ENCODE data around the gene UST.
"Not testable (repeated sequence)": the region's sequence is repeated elsewhere in the genome, so short reads cannot be mapped to it uniquely, and the experiment has no call there.

UST gene

GRCh38 chr6:149087898-149088297, 341.1 kb downstream of the UST start:
- DNase-seq (ENCODE audit: low spot score): no peak

- no peak for DNase-seq (ENCODE audit: low spot score)
Measured at GRCh38 chr6:149088361-149088760, 341.5 kb downstream of the UST start.

GRCh38 chr6:149089510-149089909, 342.7 kb downstream of the UST start:
- DNase-seq (ENCODE audit: low spot score): no peak

- no peak for DNase-seq (ENCODE audit: low spot score)
Measured at GRCh38 chr6:149090937-149091336, 344.1 kb downstream of the UST start.

- DNase-seq (ENCODE audit: low spot score): peak; percentile 33
Measured at GRCh38 chr6:149093643-149094042, 346.8 kb downstream of the UST start.

- DNase-seq (ENCODE audit: low spot score): no peak
Measured at GRCh38 chr6:149094156-149094555, 347.3 kb downstream of the UST start.

- no peak for DNase-seq (ENCODE audit: low spot score)
Measured at GRCh38 chr6:149094934-149095351, 348.1 kb downstream of the UST start.

- DNase-seq (ENCODE audit: low spot score): no peak
Measured at GRCh38 chr6:149095842-149096241, 349.0 kb downstream of the UST start.

- DNase-seq (ENCODE audit: low spot score): no peak
Measured at GRCh38 chr6:149097794-149098193, 351.0 kb downstream of the UST start.

- no peak for DNase-seq (ENCODE audit: low spot score)
Measured at GRCh38 chr6:149098700-149099276, 352.0 kb downstream of the UST start.

GRCh38 chr6:149102324-149102723, 355.5 kb downstream of the UST start:
- DNase-seq (ENCODE audit: low spot score): no peak

GRCh38 chr6:149103950-149104349, 357.1 kb downstream of the UST start:
- DNase-seq (ENCODE audit: low spot score): not testable (repeated sequence)

- no peak for DNase-seq (ENCODE audit: low spot score)
Measured at GRCh38 chr6:149107520-149107919, 360.7 kb downstream of the UST start.

GRCh38 chr6:149108038-149108748, 361.4 kb downstream of the UST start:
- no peak for DNase-seq (ENCODE audit: low spot score)

- DNase-seq (ENCODE audit: low spot score): no peak
Measured at GRCh38 chr6:149108749-149109100, 361.9 kb downstream of the UST start.

GRCh38 chr6:149109397-149110070, 362.7 kb downstream of the UST start:
- no peak for DNase-seq (ENCODE audit: low spot score)

GRCh38 chr6:149111556-149112115, 364.8 kb downstream of the UST start:
- DNase-seq (ENCODE audit: low spot score): no peak

GRCh38 chr6:149112976-149113375, 366.1 kb downstream of the UST start:
- DNase-seq (ENCODE audit: low spot score): no peak

GRCh38 chr6:149114167-149114566, 367.3 kb downstream of the UST start:
- no peak for DNase-seq (ENCODE audit: low spot score)

- DNase-seq (ENCODE audit: low spot score): no peak
Measured at GRCh38 chr6:149118737-149119653, 372.2 kb downstream of the UST start.

- DNase-seq (ENCODE audit: low spot score): no peak
Measured at GRCh38 chr6:149122850-149123821, 376.3 kb downstream of the UST start.
